TTC549 (cell line): ENCODE measurements around the gene CPOX.
A peak's percentile ranks its signal among the peaks of the same experiment; 100 is the strongest.

Source experiments
- FAIRE-seq: peaks from 2 replicates; lab custom pipeline; 2012; peaks lifted over from hg19 to GRCh38; lab: Jason Lieb, UNC

The CPOX gene

DNA sequence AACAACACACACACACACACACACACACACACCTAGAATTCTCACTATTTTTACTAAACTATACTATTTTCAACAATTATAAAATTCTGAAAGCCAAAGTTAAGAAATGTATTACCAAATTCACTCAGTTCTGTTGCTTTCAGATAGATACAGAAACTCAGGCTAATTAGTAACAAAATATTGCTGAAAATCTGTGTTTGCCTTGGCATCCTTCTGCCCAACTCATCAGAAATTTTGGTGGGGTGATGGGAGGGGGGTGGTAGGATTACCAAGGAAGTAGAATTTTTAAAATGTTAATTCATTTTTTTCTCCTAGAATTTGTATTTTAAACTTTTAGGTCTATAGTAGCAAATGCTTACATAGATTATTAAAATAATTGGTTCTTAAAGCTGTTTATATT lies 2.7 kb upstream of the CPOX start:
- no peak for FAIRE-seq

DNA sequence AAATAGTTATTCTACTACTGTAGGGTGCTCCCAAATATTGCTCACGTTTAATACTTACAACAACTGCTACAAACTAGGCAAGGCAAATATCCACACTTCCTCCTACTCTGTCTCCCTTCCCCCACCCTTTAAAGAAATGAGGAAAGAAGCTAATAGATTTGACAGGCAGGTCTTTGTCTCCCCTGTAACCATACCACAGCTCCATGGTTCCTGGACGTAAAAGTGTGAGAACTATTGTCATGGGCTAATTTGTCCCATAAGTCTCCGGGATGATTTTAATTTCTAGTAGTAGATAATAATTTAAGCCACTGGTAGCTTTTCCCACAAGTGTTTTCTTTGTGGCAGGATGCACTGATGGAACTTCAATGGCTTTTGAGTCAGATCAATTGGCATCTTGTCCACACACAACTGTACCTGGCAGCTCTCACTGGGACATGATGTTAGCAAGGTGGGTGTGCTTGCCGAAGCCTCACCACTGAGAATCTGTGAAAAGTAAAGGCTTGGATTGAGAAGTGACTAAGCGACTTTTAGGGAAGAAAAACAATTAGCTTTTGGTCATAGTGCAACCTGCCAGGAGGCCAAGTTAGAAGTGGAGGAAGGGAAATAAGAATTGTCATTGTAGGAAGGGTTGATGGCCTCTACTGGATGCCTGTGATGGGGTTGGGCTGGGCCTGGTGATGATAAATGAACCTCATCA lies 1.4 kb upstream of the CPOX start:
- FAIRE-seq: no peak

DNA sequence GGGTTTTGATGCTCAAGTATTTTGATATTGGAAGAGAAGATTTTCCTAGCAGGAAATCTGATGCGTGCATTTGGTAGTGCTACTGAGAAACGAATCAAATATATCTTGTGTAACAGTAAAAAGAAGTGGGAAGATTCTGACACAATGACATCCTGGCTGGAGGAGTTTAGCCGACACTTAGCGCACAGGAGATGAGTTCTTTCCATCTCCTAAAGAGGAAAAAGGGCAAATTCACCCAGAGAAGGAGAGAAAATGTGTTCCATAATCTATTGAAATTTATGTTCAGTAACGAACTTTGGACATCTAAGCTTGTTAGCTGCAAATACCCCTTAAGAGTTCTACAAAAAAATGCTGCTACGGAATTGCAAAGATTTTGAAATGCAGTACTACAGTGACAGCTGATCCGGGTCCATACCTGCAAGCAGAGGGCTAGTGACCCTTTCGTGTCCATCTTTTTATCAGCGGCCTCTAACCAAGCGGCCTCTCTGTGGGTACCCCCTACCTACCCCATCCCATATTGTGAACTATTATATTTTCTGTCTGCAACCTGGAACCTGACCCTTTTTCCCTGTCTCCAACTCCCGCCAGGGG lies 971 bp downstream of the CPOX start:
- FAIRE-seq: no peak

DNA sequence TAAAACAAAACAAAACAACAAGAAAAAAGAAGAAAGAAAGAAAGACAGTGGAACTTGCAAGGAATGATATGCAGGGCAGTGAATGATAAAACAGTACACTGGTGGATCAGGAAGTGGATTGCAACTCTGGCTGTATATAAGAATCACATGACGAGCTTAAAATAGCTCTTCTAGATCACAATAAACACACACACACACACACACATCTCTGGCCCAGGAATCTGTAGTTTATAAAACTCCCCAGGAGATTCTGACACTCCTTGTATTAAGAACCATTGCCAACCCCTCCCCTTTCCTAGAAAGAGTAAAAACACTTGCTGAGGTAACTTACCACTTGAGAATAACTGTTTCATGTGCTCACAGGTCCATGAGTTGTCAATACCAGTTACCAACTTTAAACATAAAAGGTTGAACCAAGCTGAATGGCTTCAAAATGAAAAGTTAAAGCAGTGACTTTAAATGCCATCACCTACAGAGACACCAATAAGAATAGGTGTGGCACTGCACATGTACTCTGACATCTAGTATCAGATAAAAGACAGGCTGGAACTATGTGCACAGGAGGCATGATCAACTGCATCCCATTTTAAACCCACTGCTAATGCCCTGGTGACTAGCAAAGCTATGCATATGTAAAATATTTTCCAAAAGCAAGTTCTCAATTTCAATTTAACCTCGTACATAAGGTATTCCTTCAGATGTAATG lies 3.9 kb downstream of the CPOX start:
- FAIRE-seq: no peak

DNA sequence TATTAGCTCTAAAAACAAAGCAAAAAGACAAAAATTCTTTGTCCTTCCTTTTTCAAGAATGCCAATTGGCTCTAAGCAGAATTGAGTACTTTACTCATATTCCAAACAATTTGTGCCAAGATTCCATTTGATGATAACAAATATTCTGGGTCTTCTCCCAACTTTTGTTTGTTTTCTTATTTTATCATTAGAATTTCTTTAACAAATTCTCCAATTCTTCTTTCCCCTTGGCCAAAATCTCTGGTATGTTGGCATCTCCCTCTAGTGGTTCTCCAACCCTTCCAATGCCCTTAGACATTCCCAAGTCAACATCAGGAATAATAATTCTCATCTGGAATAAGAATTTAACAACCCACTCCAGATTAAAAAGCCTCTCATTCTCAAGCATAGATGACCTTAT lies 5.3 kb downstream of the CPOX start:
- FAIRE-seq: no peak

DNA sequence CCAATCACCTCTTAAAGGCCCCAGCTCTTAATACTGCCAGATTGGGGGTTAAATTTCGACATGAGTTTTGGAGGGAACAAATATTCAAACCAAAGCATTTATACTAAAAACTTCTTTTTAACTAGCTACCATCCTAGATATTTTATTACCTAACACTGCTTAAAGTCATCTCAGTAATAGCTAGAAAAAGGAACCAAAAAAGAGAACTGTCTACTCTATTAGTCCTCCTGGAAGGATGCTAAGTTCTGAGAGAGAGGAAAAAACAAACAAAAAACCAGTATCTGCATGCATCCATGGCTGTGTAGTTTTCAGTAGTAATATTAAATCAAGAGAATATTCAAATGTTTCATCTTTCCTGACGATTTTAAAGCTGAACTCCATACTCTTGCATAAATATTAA lies 5.8 kb downstream of the CPOX start:
- FAIRE-seq: no peak

DNA sequence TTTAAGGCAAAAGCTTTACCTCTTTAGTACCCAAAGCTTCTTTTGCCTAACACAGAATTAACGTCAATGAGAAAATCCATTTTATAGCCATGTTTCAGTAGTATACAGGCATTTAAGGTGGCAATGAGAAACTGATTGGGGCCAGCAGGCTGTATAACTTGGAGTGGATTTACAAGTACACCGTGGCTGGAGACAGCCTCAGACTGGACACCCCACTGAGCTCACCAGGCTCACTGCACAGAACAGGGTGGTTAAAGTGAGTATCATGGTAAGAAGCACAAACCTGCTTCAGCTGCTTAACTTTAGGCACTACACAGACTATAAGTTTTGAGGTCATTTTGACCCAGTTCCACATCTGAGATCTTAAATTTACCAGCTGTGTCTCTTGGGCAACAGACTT lies 8.9 kb downstream of the CPOX start:
- no peak for FAIRE-seq

DNA sequence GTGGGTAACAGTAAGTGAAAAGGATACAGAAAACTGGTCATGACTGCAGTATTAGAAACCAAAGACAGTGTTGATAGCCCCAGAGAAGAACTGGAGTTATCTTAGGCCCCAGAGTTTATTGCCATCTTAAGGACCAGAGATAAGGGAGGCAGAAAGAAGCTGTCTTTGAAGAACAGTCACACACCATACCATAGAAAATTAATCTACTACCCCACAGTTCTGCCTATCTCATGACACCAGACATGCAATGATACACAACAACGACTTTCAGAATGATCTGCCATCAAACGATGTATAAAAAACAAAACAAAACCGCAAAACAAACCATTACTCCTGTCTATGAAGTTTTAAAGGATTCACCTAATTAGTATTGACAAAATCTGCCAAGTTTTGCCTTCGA lies 9.6 kb downstream of the CPOX start:
- no peak for FAIRE-seq

DNA sequence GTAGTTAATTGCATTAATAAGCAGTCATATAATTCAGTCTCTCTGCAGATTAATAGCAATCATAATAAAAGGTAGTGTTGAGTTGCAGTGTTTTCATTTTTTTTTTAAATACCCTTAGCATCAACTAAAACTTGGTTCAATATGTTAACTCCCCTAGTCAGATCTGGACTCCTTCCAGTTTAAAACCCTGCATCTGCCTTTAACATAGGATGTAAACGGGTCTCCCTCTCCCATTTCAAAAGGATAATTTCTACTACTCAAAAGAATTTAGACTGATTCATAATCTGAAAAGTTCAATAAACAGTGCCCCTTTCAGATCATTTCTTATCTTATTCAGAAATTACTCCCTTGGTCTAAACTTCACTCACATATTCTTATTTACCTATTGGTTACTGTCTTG lies 11.4 kb downstream of the CPOX start:
- no peak for FAIRE-seq

DNA sequence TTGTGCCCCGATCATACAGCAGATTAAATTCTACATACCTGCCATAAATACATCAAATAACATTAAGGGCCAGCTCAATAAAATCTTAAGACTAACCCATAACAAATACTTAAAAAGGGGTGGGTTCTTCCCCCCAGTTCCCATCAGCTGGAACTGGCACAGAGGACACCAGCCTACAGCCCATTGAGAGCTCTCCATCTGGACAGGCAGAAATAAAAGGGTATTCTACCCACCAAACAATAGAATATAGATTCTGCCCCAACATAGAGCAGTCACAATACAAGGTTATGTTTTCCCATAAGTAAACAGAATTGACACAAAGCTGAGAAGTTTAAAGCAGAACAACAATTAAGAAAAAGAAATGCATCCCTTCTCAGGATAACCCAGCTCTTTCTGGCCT lies 11.9 kb downstream of the CPOX start:
- FAIRE-seq: no peak

DNA sequence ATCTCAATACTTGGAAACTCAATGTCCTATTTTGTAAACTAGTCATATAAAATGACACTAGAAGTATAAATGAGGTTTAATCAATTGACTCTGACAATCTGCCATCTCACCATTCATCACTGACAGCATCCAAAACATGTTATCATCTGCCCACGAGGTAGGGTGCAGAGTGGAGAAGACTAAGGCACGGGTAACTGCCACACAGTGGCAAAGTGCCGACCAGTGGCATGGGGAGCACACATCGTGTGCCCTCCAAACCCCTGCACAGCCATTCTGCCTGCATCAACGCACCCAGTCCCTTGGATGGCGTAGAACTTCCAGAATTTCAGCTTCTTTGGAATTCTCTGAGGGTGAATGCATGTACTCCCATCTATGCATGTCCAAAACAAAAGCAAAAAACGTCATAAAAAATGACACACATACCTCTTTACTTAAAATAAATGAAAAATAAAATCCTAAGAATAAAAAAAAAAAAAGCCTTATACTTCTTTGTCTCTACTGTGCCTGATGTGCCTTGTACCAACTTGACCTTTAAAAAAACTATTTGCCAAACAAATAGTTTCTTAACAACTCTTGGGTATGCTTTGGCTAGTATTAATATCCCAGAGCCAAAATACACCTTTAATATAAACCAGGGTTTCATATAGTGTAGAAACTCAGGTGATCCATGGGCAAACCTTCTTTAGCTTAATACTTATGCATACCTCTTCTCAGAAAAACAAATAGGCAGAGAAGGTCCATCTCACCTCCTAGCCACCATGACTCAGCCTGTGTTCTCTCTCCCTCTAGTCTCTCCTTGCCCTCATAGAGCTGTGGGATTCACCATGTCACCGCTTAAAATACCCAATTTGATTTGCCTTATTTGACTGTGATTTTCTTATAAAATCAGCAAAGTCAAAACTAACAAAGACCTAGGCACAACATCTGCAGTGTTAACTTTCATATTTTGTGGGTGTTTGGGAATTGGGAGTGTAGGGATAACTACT lies 12.7 kb downstream of the CPOX start:
- no peak for FAIRE-seq

DNA sequence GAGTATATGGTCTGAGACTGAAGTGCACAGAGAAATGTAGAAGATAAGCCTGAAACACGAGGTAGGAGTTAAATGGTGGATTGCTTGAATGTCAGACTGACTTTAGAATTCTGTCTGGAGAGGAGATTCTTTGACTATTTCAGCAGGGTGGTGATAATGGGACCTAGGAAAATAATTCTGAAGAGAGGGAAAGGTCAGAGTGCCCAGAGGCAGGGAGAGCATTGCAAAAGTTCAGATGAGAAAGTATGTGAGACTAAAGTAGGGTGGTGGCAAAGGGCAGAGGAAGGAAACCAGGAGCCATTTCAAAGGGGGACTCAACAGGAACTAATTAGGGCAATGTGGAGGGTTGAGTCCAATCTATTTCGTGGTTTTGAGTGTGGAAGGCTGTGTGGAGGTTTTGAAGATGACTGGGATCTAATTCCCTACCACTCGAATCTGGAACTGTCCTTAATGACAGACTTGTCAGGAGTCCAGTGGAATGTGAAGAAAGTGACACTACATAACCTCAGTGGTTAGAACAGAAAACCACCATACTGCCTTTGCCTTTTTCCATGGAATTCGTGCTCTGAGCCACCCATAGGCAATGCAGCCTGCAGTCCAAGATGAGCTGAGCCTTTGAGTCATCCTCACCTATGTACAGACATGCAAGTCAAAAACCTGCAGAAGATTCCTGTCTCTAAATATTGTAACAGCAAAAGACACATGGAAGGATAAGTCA lies 16.1 kb downstream of the CPOX start:
- FAIRE-seq: no peak

DNA sequence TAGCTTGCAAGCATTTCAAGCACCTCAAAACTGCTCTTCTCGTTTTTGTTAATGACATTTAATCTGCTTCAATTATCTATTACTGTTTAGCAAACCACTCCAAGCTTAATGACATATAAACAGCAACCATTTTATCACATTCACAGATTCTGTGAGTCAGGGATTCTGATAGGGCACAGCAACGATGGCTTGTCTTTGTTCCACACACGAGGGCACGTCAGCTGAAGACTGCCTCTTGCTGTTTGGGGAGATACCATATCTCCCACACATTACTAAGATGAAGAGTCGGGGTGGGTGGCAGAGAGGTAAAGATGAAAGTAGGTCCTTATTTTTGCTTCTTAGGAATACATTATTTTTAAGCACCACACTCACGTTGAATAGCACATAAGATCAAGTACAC lies 19.3 kb downstream of the CPOX start:
- FAIRE-seq: no peak

DNA sequence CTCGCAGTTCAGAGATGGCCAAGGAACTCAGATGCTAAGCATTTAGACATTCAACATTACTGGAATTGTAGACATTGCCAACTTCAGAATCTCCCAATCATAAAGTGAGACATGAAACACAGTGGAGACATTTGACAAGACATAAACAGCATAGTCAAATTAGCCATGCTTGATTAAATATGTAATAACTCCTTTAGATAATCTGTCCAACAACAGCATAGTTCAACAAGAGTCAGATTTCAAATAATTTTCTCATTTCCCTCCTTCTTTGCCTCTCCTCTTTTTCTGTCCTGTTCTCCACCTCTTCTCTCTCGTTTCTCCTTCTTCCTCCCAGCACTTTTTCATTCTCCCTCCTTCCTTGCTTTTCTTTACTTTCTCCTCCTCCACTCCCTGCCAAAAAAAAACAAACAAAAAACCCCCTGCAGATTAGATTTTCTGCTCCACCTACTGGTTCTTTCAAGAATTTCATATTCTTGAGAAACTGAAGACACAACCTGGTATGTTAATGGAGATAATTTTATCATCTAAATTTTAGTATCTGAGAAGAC lies 20.2 kb downstream of the CPOX start:
- peak; percentile 70 for FAIRE-seq

DNA sequence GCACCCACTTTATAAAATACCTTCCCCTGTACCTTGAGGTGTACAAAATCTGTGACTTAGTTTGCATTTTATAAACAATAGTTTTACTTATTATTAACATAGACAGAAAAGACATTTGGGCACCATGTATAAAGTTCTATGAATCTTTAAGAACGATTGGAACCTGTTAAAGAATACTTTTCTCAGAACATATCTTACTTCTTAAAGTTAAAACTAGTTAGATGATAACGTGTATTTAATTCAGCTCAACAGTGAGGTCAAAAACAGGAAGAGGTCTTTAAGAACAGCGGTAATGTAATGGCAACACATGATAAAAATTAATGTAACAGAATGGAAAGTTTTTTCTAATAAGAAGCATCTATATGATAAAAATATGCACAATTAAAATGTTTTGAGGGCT lies 25.0 kb downstream of the CPOX start:
- FAIRE-seq: no peak

DNA sequence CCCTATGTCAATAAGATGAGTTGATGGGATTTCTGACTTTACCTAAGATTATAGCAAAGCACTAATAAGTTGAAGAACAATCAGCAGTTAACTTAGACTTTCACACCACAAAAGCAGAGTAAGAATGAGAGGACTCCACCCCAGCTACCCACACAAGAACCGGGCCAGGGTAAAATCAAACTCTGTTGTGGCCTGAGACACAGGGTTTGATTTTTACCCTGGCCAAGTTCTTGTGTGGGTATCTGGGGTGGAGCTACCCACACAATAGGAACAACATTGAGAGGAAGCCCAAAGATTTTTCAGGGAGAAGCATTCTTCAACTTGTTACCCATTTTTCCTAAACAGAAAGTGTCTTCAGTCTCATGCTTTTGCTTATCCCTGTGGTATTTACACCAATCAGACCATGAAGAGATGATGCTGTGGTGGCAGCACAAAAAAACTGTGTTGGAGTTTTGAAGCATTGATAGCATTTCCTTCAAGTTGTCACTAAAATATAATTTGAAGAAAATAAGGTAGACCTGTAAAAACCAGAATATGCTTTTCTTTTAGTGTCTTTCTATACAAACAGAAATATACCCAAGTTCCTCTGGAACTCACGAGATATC lies 25.6 kb downstream of the CPOX start:
- FAIRE-seq: no peak

DNA sequence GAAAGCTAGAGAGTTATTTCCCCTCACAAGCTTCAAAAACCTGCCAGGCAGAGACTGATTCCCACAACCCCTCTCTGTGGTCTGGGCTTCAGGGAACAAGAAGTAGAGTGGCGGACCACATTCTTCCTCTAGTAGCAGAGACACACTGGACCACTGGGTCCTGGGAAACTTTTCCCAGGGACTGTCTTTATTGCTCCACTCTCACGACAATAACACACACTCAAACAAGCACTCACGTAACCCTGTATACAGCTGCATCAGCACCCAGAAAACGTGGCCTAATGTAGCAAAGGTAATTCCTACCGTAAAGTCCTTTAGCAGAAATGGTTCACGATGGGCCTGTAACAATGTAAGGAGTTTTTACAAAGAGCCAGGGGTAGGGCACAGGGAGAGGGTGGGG lies 27.6 kb downstream of the CPOX start:
- FAIRE-seq: no peak

DNA sequence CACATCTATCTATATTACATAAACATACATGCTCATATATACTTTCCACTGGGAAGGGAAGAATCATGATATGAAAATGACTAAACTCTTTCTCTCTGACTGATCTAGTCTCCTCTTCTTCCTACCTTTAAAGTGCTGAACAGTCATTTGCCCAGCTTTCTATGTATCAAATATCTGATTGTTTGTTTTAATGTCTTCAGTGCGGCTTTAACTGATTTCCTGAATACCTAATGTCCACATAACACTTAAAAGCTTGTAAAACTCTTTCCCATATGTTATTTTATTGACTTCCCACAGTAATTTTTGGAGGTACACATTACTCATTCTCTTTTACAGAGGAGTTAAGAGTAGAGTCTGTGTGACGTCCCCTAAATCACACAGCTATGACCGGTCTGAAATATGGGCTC lies 28.2 kb downstream of the CPOX start:
- FAIRE-seq: no peak

DNA sequence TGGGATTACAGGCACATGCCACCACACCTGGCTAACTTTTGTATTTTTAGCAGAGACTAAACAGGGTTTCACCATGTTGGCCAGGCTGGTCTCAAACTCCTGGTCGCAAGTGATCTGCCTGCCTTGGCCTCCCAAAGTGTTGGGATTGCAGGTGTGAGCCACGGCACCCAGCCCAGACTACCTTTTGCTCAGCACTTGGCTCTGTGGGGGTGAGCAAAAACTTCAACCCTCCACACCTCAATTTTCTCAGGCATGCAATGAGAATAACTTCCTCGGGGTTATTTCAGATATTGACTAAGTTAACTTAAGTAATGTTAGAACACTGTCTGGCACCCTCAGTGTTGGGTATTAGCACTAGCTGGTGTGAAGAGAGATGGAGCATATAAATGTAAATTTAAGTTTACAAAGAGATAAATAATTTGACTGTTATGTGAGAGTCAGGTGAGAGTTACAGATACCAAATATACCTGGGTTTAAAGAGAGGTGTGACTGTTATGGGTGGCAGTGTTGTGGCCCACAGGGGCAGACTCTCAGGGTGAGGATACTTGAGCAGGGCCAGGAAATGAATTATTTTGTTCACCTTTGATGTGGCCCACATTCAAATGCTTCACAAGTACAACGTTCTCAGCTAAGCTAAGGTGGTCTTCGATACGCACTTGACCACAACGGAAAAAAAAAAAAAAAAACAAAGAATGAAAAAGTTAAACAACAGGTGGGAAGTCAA lies 29.0 kb downstream of the CPOX start:
- FAIRE-seq: no peak

DNA sequence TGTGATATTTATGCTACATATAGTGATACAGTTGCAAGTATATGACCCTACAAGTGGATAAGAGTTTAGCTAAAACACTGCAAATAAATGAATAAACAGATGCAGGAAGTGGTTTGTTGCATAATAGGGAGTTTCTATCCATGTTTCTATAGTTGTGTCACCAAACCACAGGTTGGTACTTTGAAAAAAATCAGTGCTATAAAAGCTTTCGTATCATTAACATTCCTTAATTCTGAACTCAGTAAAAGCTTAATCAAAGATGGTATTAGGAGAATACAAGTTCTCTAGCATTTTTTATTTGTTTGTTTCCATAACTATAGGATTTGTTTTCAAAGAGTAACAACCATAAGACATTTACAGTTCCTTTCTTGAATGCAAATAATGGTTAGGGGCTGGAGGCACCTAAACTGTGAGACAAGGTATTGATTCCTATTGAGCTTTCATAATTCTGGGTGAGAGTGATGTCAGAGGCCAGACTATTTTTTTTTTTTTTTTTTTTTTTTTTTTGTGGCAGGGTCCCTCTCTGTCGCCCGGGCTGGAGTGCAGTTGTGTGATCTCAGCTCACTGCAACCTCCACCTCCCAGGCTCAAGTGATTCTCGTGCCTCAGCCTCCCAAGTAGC lies 29.6 kb downstream of the CPOX start:
- no peak for FAIRE-seq
